Smooth muscle cell (in vitro differentiated cells): ENCODE results near the gene SIAH3. TPM values are rescaled to one million over a fixed set of nuclear protein-coding genes. Genes with fewer than 3 reads are reported as not detected.

ENCODE experiments used
- DNase-seq: peaks from one replicate; lab custom pipeline; 2025; ENCODE audit not compliant: unreplicated experiment; lab: John Stamatoyannopoulos, UW
- H2AFZ ChIP-seq: fragments of 200-600 bp; sonication (generic); 2 replicates; pipeline ENCODE4 v1.6.0; 2016; ENCODE audit warnings: antibody characterized with exemption, low read depth, mild to moderate bottlenecking
- H3F3A ChIP-seq: fragments of 200-600 bp; sonication (generic); 2 replicates; pipeline ENCODE4 v1.6.0; 2017; ENCODE audit warnings: antibody characterized with exemption, low read depth
- H3K27ac ChIP-seq: fragments of 200-600 bp; sonication (generic); 2 replicates; pipeline ENCODE4 v1.5.1; 2016; ENCODE audit warnings: low read depth, mild to moderate bottlenecking
- H3K27me3 ChIP-seq: fragments of 200-600 bp; sonication (generic); 2 replicates; pipeline ENCODE4 v1.6.1; 2016; ENCODE audit warnings: low read depth, mild to moderate bottlenecking
- H3K36me3 ChIP-seq: fragments of 200-600 bp; sonication (generic); 2 replicates; pipeline ENCODE4 v1.5.1; 2016; ENCODE audit warnings: low read depth
- H3K4me1 ChIP-seq: fragments of 200-600 bp; sonication (generic); 2 replicates; pipeline ENCODE4 v1.5.1; 2016; ENCODE audit warnings: low read depth
- H3K4me2 ChIP-seq: fragments of 200-600 bp; sonication (generic); 2 replicates; pipeline ENCODE4 v1.6.0; 2016; ENCODE audit warnings: mild to moderate bottlenecking
- H3K4me3 ChIP-seq: fragments of 200-600 bp; sonication (generic); 2 replicates; pipeline ENCODE4 v1.5.1; 2016; ENCODE audit warnings: mild to moderate bottlenecking
- H3K79me2 ChIP-seq: fragments of 200-600 bp; sonication (generic); 2 replicates; pipeline ENCODE4 v1.6.0; 2016; ENCODE audit warnings: low read depth, mild to moderate bottlenecking
- H3K9ac ChIP-seq: fragments of 200-600 bp; sonication (generic); 2 replicates; pipeline ENCODE4 v1.6.0; 2016; ENCODE audit warnings: low read depth
- H3K9me3 ChIP-seq: fragments of 200-600 bp; sonication (generic); replicated peaks from 2 replicates; pipeline ENCODE4 v1.5.1; 2016; ENCODE audit warnings: low read depth
- H4K20me1 ChIP-seq: fragments of 200-600 bp; sonication (generic); 2 replicates; pipeline ENCODE4 v1.6.0; 2016; ENCODE audit warnings: low read depth
- CTCF ChIP-seq: fragments of 200-600 bp; sonication (generic); IDR thresholded peaks from 2 replicates; pipeline ENCODE4 v1.5.1; 2017; ENCODE audit warnings: borderline replicate concordance, mild to moderate bottlenecking, antibody characterized with exemption; ENCODE audit not compliant: insufficient read depth, poor library complexity, severe bottlenecking
- WGBS: methylation state at CpG from one replicate; pipeline ENCODE4 v1.1.7; 2016; ENCODE audit warnings: low lambda C conversion rate; 5-methylcytosine and 5-hydroxymethylcytosine counted together
- polyA plus RNA-seq: library from polyadenylated mRNA; unstranded; fragments of >200 nt; fragmentation: Nextera tagmentation; extraction: Ambion mirVana; gene quantifications from 2 replicates; pipeline ENCODE4 v1.2.1, GENCODE V29; 2016
- total RNA-seq: library from RNA; depleted of rRNA; stranded (reverse); fragments of >200 nt; gene quantifications from 2 replicates; pipeline ENCODE4 v1.2.3, GENCODE V29; 2014

SIAH3 gene
- total and polyA plus RNA-seq, 2 experiments from 2014 or later = not detected

- H3K27me3 ChIP-seq = peaks cover 64% of the 10 kb centered on the region
- TF ChIP-seq CTCF = no peak
- no peaks in the 10 kb centered on the region for H3F3A ChIP-seq
Observed at GRCh38 chr13:45850027-45850613, 1.4 kb downstream of the SIAH3 start.

GRCh38 chr13:45849408-45849807 lies 2.1 kb downstream of the SIAH3 start:
- Histone ChIP-seq H3F3A (no peaks in the 10 kb centered on the region), H3K9ac (no peak overlapping the region), H3K4me3 (no peak overlapping the region), H3K27ac (no peak overlapping the region), H2AFZ (no peak overlapping the region), H3K36me3 (no peaks in the 10 kb centered on the region), H4K20me1 (no peaks in the 10 kb centered on the region), H3K79me2 (no peaks in the 10 kb centered on the region), H3K4me1 (peaks cover 6% of the 10 kb centered on the region), H3K27me3 (peaks cover 61% of the 10 kb centered on the region), H3K9me3 (no peaks in the 10 kb centered on the region), H3K4me2 (no peak overlapping the region)
- 88% methylated on average over 2 of the region's 2 CpGs for WGBS
- no peak for DNase-seq
- TF ChIP-seq CTCF = no peak

More at GRCh38 chr13:45850027-45850613, 1.4 kb downstream of the SIAH3 start:
- H4K20me1 ChIP-seq = no peaks in the 10 kb centered on the region
- no peak overlapping the region for H2AFZ ChIP-seq
- no peak overlapping the region for H3K9ac ChIP-seq
- no peaks in the 10 kb centered on the region for H3K9me3 ChIP-seq
- H3K4me2 ChIP-seq = peak overlapping the region; percentile 86
- no peaks in the 10 kb centered on the region for H3K79me2 ChIP-seq
- no peaks in the 10 kb centered on the region for H3K36me3 ChIP-seq
- peak overlapping the region; percentile 44 for H3K4me3 ChIP-seq
- peaks cover 6% of the 10 kb centered on the region for H3K4me1 ChIP-seq
- 59% methylated on average over 16 of the region's 16 CpGs for WGBS
- DNase-seq = no peak
- no peak overlapping the region for H3K27ac ChIP-seq

GRCh38 chr13:45847554-45848224 lies 3.9 kb downstream of the SIAH3 start:
- Histone ChIP-seq H3K79me2 (no peaks in the 10 kb centered on the region), H3K4me1 (peaks cover 6% of the 10 kb centered on the region), H3K4me2 (no peak overlapping the region), H3K27me3 (peaks cover 48% of the 10 kb centered on the region), H3F3A (no peaks in the 10 kb centered on the region), H3K4me3 (no peak overlapping the region), H3K27ac (no peak overlapping the region), H4K20me1 (no peaks in the 10 kb centered on the region), H3K9me3 (no peaks in the 10 kb centered on the region), H2AFZ (no peak overlapping the region), H3K36me3 (no peaks in the 10 kb centered on the region), H3K9ac (no peak overlapping the region)
- no peak for DNase-seq
- 81% methylated on average over 13 of the region's 13 CpGs for WGBS
- no peak for TF ChIP-seq CTCF

GRCh38 chr13:45846681-45847080 lies 4.9 kb downstream of the SIAH3 start:
- Histone ChIP-seq H3K4me1 (peaks cover 6% of the 10 kb centered on the region), H4K20me1 (no peaks in the 10 kb centered on the region), H3K27me3 (peaks cover 38% of the 10 kb centered on the region), H3K79me2 (no peaks in the 10 kb centered on the region), H3K27ac (no peak overlapping the region), H3K36me3 (no peaks in the 10 kb centered on the region), H3K9ac (no peak overlapping the region), H3K4me2 (no peak overlapping the region), H2AFZ (no peak overlapping the region), H3K9me3 (no peaks in the 10 kb centered on the region), H3K4me3 (no peak overlapping the region), H3F3A (no peaks in the 10 kb centered on the region)
- no peak for TF ChIP-seq CTCF
- no peak for DNase-seq
- WGBS = 77% methylated on average over 8 of the region's 8 CpGs
